Urothelium cell line (cell line): ENCODE measurements around the gene LHFPL5.

Experiments
- DNase-seq: peaks from one replicate; pipeline ENCODE4 v3.0.0; 2011; ENCODE audit warnings: low spot score, mixed read lengths
- FAIRE-seq: peaks from 2 replicates; lab custom pipeline; 2011; peaks lifted over from hg19 to GRCh38; lab: Jason Lieb, UNC

LHFPL5 gene

DNA sequence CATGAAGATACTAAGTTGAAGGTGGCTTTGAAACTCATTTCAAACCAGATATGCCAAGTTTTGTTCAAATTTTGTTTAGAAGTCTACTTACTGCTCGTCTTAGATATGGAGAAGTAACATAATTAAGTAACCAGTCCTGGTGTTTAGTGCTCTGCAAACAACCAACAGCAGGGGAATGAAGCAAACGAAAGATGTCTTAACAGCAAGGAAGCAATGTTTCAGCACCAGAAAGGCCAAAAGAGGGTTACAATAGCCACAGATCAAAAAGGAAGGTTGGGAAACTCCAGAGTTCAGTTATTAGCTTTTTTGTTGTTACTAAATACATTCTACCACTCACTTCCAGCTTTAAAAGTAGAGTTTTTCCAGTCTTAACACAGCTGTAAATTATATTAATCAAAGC lies 45.1 kb downstream of the LHFPL5 start:
- FAIRE-seq, result no peak
- DNase-seq, result no peak

DNA sequence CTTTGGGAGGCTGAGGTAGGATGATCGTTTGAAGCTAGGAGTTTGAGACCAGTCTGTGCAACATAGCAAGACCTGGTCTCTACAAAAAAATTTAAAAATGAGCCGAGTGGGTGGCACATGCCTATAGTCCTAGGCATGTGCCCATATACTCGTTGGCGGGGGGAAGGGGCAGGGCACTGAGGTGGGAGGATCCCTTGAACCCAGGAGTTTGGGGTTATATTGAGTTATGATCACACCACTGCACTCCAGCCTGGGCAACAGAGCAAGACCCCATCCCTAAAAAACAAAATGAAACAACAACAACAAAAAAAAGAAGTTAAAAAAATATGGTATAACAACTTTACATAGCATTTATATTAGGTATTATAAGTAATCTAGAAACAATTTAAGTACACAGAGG lies 47.8 kb downstream of the LHFPL5 start:
- no peak for FAIRE-seq
- no peak for DNase-seq

- FAIRE-seq (no peak), DNase-seq (no peak)
Measured at GRCh38 chr6:35856250-35856649, 51.1 kb downstream of the LHFPL5 start.

DNA sequence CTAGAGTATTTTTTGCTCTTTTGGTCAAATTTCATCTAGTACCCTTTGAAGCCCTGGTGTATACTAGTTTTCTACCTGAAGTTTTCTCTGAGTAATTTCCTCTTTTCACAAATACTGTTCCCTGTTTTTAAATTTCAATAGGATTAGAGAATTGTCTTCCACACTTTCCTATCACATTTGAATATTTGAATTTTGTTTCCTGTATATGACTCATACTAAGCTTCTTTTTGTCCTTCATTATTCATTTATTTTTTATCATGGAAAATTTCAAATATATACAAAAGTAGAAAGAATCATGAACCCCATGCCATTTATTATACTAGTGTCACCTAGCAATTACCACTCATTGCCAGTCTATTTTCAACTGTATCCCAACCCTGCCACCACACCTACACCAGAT lies 52.7 kb downstream of the LHFPL5 start:
- no peak for DNase-seq
- no peak for FAIRE-seq

DNA sequence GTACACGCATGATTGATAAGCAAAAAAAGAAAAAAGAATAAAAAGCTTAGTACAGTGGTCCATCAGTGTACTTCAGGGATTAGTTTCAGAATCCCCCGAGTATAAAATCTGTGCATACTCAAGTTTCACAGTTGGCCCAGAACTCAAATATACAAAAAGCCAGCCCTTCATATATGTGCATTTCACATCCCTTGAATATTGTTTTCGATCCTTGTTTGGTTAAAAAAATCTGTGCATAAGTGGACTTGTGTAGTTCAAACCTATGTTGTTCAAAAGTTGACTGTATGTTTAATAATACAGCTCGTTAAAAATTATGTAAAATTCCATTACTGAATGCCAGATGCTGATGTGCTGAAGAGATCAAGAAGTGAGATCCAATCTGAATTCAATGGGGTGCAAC lies 54.2 kb downstream of the LHFPL5 start:
- FAIRE-seq (no peak), DNase-seq (no peak)
